IPS DF 19.7 (cell line): ENCODE measurements around the gene KRT9.
"Not testable (repeated sequence)": the region's sequence is repeated elsewhere in the genome, so short reads cannot be mapped to it uniquely, and the experiment has no call there.

Experiments used
- DNase-seq: peaks from one replicate; pipeline ENCODE4 v3.0.0-alpha.2; 2013; ENCODE audit warnings: low read depth, low spot score

Gene KRT9

DNA sequence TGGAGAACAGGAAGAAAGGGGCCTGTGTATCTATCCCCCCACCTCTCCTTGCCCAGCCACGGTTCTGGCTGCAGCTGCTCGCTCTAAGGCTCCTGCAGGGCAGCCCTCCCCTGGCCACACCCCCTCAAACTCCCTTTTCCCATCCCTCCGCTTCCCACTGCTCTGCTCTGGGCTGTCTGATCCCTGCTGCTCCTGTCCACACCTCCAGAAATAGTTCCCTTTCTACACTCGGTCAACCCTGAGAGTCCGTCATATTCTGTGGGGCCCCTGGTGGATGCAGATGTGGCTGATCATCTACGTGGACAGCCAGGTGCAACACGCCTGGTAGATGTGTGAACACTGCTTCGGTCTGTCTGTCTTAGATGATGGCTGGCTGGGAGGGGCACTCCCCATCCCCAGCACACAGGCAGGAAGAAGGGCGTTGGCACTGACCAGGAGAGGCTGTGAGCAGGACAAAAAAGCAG is 24.4 kb downstream of the KRT9 start:
- no peak for DNase-seq

GRCh38 chr17:41546819-41547218 is 25.0 kb downstream of the KRT9 start:
- DNase-seq: no peak

DNA sequence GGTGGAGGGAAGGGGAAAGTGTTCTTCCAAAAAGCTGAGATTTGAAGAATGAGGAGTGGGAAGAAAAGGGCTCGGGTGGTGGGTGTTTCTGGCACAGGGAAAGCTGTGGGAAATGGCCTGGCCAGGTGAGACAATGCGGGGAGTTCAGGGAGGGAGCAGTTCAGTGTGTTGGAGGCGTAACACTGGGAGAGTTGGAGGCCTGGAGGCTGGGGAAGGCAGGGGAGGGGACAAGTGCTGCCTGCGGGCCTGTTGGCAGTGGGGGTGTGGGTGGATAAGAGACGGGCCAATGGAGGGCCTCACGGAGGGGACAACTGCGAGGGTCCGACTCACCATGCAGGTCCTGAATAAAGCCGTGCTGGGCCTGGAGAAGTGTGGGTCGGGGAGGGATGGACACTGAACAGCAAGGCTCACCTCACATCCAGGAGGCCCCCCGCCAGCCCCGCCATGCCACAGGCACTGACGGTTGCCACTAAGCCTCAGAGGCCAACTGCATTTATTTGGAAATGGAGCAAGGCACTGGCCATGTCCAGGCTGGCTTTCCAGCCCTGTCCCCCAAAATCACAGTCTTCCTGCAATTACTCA is 25.9 kb downstream of the KRT9 start:
- DNase-seq: no peak

DNA sequence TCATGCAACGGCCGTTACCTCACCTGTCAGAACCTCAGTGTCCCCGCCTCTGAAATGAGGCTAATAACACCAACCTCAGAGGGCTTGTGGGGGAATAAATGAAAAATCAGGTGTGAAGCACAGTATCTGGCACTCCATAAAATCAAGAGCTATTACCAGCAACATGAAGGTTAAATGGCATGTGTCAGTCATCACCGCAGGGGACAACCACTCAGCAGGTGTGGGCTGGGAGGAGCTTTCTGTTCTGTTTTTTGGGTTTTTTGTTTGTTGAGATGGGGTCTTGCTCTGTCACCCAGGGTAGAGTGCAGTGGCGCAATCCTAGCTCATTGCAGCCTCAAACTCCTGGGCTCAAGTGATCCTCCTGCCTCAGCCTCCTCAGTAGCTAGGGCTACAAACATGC is 26.9 kb downstream of the KRT9 start:
- no peak for DNase-seq

DNA sequence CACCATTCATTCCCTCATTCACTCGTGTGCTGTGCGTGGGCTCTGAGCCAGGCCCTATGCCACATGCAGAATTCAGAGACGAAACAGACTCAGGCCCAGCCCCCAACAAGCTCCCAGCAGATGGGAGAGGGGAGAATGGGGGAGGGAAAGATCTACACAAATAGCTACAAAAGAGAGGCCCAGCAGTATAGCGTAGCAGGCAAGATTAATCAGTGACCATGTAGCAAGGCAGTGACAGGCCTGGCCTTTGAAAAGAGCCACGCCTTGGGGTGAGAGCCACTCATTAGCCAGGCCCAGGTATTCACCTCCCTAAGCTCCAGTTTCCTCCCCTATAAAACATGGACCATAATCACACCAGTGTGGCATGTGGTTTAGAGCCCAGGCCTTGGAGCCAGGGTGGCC is 27.4 kb downstream of the KRT9 start:
- DNase-seq: no peak

- not testable (repeated sequence) for DNase-seq
Observed at GRCh38 chr17:41542786-41543185, 29.1 kb downstream of the KRT9 start.

GRCh38 chr17:41542357-41542756 is 29.5 kb downstream of the KRT9 start:
- no peak for DNase-seq

GRCh38 chr17:41540921-41541625 is 30.8 kb downstream of the KRT9 start:
- no peak for DNase-seq

DNA sequence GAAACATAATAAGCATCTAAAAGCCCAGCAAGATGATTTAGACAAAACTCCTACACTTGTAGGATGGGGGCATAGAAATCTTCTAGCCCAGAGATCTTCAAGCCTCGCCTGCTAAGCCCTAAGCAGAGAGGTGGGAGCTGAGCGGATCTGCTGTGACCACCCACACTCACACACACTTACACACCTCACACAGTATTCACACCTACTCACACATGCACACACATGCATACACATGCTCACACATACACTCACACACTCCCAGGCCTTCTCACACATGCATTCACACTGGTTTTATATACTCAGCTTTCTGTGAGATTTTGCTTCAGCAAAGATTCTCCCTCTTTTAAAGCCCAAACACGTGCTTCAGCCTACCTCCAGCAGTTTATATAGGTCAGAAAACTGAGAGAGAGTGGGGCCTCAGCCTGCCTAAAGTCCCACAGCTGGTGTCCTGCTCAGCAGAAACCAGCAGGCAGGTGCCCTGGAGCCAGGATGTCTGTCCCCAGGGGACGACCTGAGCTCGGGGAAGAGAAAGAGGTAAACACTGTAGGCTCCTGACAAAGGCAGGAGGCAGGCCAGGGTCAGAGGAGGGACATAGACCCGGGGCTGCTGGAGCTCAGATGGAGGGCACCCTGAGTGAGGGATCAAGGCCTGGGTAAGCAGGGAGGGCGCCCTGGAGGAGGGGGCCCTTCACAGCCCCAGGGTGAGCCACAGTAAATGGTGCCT is 31.7 kb downstream of the KRT9 start:
- no peak for DNase-seq

DNA sequence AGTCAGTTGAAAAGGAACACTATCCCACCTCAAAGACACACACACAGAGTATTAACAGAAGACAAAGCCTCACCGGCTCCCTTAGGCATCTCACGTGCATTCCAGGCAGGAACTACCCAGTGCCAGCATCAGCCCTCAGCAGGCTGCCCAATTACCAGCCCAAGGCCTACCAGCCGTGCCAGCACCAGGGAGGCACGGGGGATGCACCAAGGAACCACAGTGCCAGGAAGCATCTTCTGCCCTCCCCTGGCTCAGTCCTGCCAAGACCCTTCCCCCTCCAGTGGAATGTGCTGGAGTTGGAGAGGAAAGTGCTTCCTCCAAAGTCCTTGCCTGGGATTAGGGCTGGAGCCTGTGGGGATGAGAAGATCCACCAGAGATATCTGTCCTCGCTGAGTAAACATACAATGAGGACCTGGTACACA is 32.8 kb downstream of the KRT9 start:
- DNase-seq: no peak

GRCh38 chr17:41538565-41538991 is 33.3 kb downstream of the KRT9 start:
- DNase-seq: no peak

- DNase-seq: no peak
Observed at GRCh38 chr17:41537990-41538389, 33.9 kb downstream of the KRT9 start.

- no peak for DNase-seq
Observed at GRCh38 chr17:41537614-41537954, 34.3 kb downstream of the KRT9 start.

- no peak for DNase-seq
Observed at GRCh38 chr17:41536741-41537613, 34.9 kb downstream of the KRT9 start.

DNA sequence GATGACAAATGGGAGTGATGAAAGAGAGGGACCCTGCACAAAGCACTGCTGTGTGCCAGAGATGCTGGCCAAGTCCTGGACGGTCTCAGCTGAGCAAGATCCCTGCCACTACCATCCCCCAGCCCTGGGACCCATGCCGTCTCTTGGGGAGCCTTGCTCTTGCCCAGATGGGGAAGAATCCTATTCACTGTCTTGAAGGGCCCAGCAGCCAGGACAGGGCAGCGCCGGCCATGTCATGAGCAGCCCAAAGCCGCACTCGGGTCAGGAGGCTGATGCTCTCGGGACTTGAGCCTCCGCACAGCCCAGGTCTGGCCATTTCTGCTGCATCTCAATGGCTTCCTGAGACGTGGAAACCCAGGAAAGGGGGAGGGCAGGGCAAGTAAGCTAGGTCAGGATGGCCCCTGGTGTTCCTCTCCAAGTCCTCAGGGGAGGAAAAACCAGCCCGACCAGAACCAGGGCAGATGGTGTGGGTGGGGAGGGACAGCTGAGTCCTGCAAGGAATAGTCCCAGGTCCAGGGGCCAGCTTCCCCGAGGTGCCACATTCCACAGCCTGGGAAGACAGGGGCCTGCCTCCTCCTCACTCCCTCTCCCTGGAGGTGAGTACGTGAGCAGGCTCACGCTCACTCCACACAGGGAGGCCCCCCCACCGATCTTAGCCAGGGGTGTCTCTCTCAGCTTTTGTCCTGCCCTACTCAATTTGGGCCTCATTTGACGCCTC is 35.9 kb downstream of the KRT9 start:
- no peak for DNase-seq

DNA sequence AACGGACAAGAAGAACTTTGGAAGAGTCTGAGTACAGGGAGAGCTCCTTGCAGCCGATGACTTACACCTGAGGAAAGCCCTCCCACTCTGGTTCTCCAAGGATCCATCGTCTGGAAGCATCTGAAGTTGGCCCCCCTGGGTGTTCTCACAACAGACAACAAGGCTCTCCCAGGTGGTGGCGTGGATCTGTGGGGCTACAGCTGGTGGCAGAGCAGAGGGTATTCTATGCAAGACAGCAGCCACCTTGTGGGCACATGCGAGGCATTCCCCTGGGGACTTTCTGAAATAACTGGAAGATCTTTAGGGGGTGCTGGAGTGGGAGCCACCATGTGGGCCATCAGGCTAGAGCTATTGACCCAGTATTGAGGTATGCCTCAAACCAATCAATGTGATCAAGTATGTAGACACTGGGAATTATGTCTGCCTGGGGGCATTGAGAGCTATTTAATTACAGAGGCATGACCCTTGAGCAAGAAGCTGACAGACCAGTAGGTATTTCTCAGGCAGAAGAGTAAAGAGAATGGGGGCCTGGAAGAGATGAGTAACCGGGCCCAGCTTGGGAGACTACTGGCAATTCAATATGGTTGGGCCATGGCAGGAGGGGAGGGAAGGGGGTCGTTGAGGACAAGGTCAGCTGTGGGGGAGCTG is 36.8 kb downstream of the KRT9 start:
- DNase-seq: no peak

DNA sequence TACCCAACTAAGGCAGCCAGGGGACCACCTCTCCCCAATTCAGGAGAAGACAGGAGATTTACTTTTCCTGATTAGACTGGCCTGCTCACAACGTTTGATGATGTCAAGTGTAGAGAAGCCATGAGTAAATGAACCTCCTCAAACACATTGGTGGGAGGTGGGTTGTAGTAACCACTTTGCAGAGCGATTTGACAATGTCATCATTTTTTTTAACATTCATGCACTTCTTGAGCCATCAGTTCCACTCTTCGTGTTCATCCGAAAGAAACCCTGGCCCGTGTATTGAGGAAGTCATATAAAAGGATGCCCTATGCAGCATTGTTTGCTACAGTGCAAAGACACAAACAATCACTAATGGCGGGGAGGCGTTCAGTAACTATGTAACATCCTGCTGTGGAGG is 38.2 kb downstream of the KRT9 start:
- DNase-seq: no peak

GRCh38 chr17:41532947-41533570 is 38.8 kb downstream of the KRT9 start:
- no peak for DNase-seq

- no peak for DNase-seq
Observed at GRCh38 chr17:41531993-41532392, 39.9 kb downstream of the KRT9 start.
